Mucosa of rectum (tissue), 2 donors: Measurements from ENCODE around the gene LILRB3.
"Not testable (repeated sequence)": the region's sequence is repeated elsewhere in the genome, so short reads cannot be mapped to it uniquely, and the experiment has no call there.

Experiments used
- H3K27ac ChIP-seq, 2 donors: one replicate each; pipeline ENCODE4 v1.7.0; 2013; ENCODE audit warnings: inconsistent platforms in 2 of 2, low read depth in 2 of 2, low read length in 2 of 2
- H3K27me3 ChIP-seq, 2 donors: one replicate each; pipeline ENCODE4 v1.7.0; 2013; ENCODE audit warnings: low read length in 2 of 2; ENCODE audit not compliant: control insufficient read depth in 2 of 2, insufficient read depth in 2 of 2
- H3K36me3 ChIP-seq, 2 donors: one replicate each; pipeline ENCODE4 v1.7.0; 2013; ENCODE audit warnings: low read length in 2 of 2; ENCODE audit not compliant: control insufficient read depth in 2 of 2, insufficient read depth in 2 of 2
- H3K4me1 ChIP-seq, 2 donors: one replicate each; pipeline ENCODE4 v1.7.0; 2013; ENCODE audit warnings: low read length in 2 of 2, mild to moderate bottlenecking in 1 of 2; ENCODE audit not compliant: control insufficient read depth in 2 of 2, insufficient read depth in 2 of 2
- H3K4me3 ChIP-seq, 2 donors: one replicate each; pipeline ENCODE4 v1.7.0; 2013; ENCODE audit warnings: low read length in 2 of 2
- H3K9ac ChIP-seq, 2 donors: one replicate each; pipeline ENCODE4 v1.7.0; 2013; ENCODE audit warnings: low read length in 2 of 2, low read depth in 1 of 2, mild to moderate bottlenecking in 1 of 2
- H3K9me3 ChIP-seq, 2 donors: one replicate each; pipeline ENCODE4 v1.7.0; 2013; ENCODE audit warnings: low read length in 2 of 2; ENCODE audit not compliant: control insufficient read depth in 2 of 2
- donor health status: healthy.
- donor health status: Normal muscosa, but diverticular disease.

The LILRB3 gene

GRCh38 chr19:54255105-54255775 is 32.4 kb upstream of the LILRB3 start:
- Histone ChIP-seq H3K9me3 (no peaks in the 10 kb centered on the region), H3K27me3 (peaks cover 0 to 5% of the 10 kb centered on the region in 2 donors), H3K9ac (no peak overlapping the region), H3K36me3 (no peaks in the 10 kb centered on the region), H3K27ac (peak overlapping the region in 1 of 2 donors; percentile 32), H3K4me1 (no peaks in the 10 kb centered on the region), H3K4me3 (peak overlapping the region in 1 of 2 donors; percentile 31)

GRCh38 chr19:54254195-54254906 is 31.5 kb upstream of the LILRB3 start:
- Histone ChIP-seq H3K27me3 (peaks cover 0 to 5% of the 10 kb centered on the region in 2 donors), H3K27ac (no peak overlapping the region), H3K9me3 (no peaks in the 10 kb centered on the region), H3K36me3 (no peaks in the 10 kb centered on the region), H3K9ac (no peak overlapping the region), H3K4me3 (no peak overlapping the region), H3K4me1 (no peaks in the 10 kb centered on the region)

- H3K4me3 ChIP-seq, result no peak overlapping the region
- H3K27me3 ChIP-seq, result peaks cover 0 to 5% of the 10 kb centered on the region in 2 donors
- H3K36me3 ChIP-seq, result no peaks in the 10 kb centered on the region
- no peaks in the 10 kb centered on the region for H3K4me1 ChIP-seq
- no peak overlapping the region for H3K9ac ChIP-seq
- no peak overlapping the region for H3K27ac ChIP-seq
- H3K9me3 ChIP-seq, result no peaks in the 10 kb centered on the region
Observed at GRCh38 chr19:54253331-54254194, 30.8 kb upstream of the LILRB3 start.

GRCh38 chr19:54252845-54253244 is 30.0 kb upstream of the LILRB3 start:
- H3K36me3 ChIP-seq, result no peaks in the 10 kb centered on the region
- H3K4me1 ChIP-seq, result no peaks in the 10 kb centered on the region
- no peak overlapping the region for H3K9ac ChIP-seq
- no peak overlapping the region for H3K27ac ChIP-seq
- peaks cover 0 to 5% of the 10 kb centered on the region in 2 donors for H3K27me3 ChIP-seq
- H3K9me3 ChIP-seq, result no peaks in the 10 kb centered on the region
- no peak overlapping the region for H3K4me3 ChIP-seq

GRCh38 chr19:54252243-54252642 is 29.4 kb upstream of the LILRB3 start:
- Histone ChIP-seq H3K4me1 (no peaks in the 10 kb centered on the region), H3K27me3 (peaks cover 0 to 3% of the 10 kb centered on the region in 2 donors), H3K36me3 (no peaks in the 10 kb centered on the region), H3K4me3 (no peak overlapping the region), H3K9ac (no peak overlapping the region), H3K27ac (no peak overlapping the region), H3K9me3 (no peaks in the 10 kb centered on the region)

- Histone ChIP-seq H3K27me3 (peaks cover 3% of the 10 kb centered on the region in 2 donors), H3K36me3 (no peaks in the 10 kb centered on the region), H3K4me3 (no peak overlapping the region), H3K4me1 (no peaks in the 10 kb centered on the region), H3K27ac (no peak overlapping the region), H3K9ac (no peak overlapping the region), H3K9me3 (no peaks in the 10 kb centered on the region)
Observed at GRCh38 chr19:54248016-54248601, 25.3 kb upstream of the LILRB3 start.

- Histone ChIP-seq H3K9me3 (no peaks in the 10 kb centered on the region), H3K36me3 (no peaks in the 10 kb centered on the region), H3K9ac (no peak overlapping the region), H3K4me3 (no peak overlapping the region), H3K4me1 (no peaks in the 10 kb centered on the region), H3K27ac (peak overlapping the region in 1 of 2 donors; percentile 21), H3K27me3 (peaks cover 0 to 3% of the 10 kb centered on the region in 2 donors)
Observed at GRCh38 chr19:54247106-54247930, 24.5 kb upstream of the LILRB3 start.

GRCh38 chr19:54245936-54246335 is 23.1 kb upstream of the LILRB3 start:
- H3K4me3 ChIP-seq, result no peak overlapping the region
- H3K27me3 ChIP-seq, result peaks cover 0 to 3% of the 10 kb centered on the region in 2 donors
- H3K4me1 ChIP-seq, result no peaks in the 10 kb centered on the region
- no peaks in the 10 kb centered on the region for H3K9me3 ChIP-seq
- no peak overlapping the region for H3K9ac ChIP-seq
- no peaks in the 10 kb centered on the region for H3K36me3 ChIP-seq
- H3K27ac ChIP-seq, result no peak overlapping the region

- not testable (repeated sequence) for H3K27me3 ChIP-seq, H3K9ac ChIP-seq, H3K36me3 ChIP-seq, H3K4me1 ChIP-seq, H3K27ac ChIP-seq, H3K9me3 ChIP-seq, H3K4me3 ChIP-seq
Observed at GRCh38 chr19:54243809-54244208, 21.0 kb upstream of the LILRB3 start.
